ENCODE results near the gene PDIK1L.

The PDIK1L gene

GRCh38 chr1:26111530-26112406 lies at the start of gene PDIK1L:
Gene PDIK1L, plus strand, starts transcription at chr1:26111824. Its CDS starts 2,485 bp downstream, at chr1:26114309.
- DNase-seq (ENCODE audit: low read depth in 3 of 3): peak; percentile 87 to 93 (median 92)

DNA sequence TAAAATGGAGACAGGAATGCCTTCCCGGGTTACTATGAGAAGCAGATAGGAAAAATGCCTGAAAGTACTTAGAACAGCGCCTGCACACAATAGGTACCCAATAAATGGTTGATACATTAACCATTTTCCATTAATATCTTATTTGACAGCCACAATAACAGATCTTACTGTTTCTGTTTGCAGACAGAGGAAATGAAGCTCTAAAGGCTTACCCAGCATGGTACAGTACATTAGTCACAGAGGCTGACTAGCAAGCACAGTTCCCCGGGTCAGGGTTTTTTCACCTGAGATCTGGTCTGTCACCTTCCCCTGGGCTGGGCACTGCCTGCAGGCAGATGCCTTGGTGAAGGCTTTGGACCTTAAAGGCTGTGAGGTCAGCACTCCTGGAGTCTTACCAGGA lies 47.1 kb upstream of the PDIK1L start:
- no peak for DNase-seq (ENCODE audit: low read depth in 3 of 3)

DNA sequence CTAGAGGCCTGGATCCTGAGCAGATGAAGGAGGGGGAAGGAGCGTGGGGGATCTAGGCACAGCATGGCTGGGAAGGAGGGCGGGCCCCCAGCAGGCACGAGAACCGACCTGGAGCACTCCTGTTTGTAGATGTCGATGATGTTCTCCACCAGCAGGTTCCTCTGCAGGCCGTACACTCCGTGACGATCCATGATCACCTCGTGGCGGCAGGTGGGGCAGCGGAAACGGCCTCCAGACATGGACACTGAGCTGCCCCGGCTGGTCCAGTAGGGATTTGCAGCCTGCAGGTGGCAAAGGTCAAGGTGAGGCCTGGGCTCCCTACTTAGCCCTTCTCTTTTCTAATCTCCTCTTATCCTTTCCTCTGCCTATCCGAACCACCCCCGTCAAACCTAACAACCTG lies 45.5 kb upstream of the PDIK1L start:
- DNase-seq (ENCODE audit: low read depth in 3 of 3): no peak

GRCh38 chr1:26066857-26067256 lies 44.8 kb upstream of the PDIK1L start:
- no peak for DNase-seq (ENCODE audit: low read depth in 3 of 3)

DNA sequence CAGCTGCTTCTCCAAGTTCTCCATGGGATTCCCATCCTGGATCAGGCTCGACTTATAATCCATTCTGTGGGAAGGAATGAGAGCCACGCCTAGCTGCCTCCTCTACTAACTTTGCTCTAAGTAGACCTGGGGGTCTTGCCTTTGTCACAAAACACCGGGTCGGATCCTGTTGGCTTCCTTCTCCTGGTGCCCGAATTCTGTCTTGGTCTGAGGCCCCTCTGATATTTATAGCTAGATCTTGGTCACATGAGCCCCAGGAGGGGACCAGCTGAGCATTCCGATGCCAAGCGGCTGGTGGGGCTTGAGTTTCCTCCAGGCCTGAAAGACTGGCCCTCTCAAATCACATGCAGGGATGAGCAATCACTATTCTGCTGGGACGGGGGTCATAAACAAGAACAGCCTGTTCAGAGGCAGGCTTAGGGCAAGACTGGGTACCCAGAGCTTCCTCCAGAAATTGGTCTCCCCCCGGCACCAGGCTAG lies 44.2 kb upstream of the PDIK1L start, which contains the start of gene TRIM63:
Gene TRIM63, minus strand, starts transcription at position 199 of the 480 bp plus-strand sequence. Its CDS starts 136 bp downstream, at position 63.
- no peak for DNase-seq (ENCODE audit: low read depth in 3 of 3)

- DNase-seq (ENCODE audit: low read depth in 3 of 3): no peak
Observed at GRCh38 chr1:26069941-26070295, 41.7 kb upstream of the PDIK1L start.

DNA sequence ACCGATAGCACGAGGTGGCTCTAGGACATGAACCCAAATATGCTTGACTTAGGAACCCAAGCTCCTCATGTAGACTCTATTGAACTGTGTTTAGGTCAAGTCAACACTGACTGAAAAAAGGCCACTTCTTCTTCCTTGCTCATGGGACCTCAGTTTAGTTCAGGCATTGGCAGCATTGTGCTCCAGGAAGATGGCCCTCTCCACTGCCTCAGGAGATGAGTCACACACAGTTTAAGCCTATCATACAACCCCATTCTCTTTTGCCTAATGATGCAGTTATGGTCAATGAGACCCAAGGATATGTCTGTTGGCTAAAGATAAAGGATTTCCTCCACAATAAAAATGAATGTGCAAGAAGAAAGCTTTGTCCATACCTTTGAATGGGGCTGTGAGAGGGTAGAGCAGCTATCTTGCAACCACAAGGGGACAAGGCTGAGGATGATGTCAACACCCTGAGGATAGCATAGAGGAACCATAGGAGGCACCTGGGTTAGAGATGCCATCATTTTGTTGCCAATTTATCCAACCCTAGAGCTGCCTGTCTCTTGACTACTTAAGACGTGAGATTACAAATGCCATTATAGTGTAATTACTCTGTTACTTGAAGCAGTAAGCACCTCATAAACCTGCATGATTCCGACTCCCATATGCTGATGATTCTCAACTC lies 41.2 kb upstream of the PDIK1L start:
- DNase-seq (ENCODE audit: low read depth in 3 of 3): no peak

- no peak for DNase-seq (ENCODE audit: low read depth in 3 of 3)
Observed at GRCh38 chr1:26070963-26071342, 40.7 kb upstream of the PDIK1L start.

GRCh38 chr1:26072305-26072704 lies 39.3 kb upstream of the PDIK1L start:
- no peak for DNase-seq (ENCODE audit: low read depth in 3 of 3)

- DNase-seq (ENCODE audit: low read depth in 3 of 3): no peak
Observed at GRCh38 chr1:26075421-26076144, 36.0 kb upstream of the PDIK1L start.

GRCh38 chr1:26077524-26077923 lies 34.1 kb upstream of the PDIK1L start:
- DNase-seq (ENCODE audit: low read depth in 3 of 3): no peak

- no peak for DNase-seq (ENCODE audit: low read depth in 3 of 3)
Observed at GRCh38 chr1:26078286-26079177, 33.1 kb upstream of the PDIK1L start.

DNA sequence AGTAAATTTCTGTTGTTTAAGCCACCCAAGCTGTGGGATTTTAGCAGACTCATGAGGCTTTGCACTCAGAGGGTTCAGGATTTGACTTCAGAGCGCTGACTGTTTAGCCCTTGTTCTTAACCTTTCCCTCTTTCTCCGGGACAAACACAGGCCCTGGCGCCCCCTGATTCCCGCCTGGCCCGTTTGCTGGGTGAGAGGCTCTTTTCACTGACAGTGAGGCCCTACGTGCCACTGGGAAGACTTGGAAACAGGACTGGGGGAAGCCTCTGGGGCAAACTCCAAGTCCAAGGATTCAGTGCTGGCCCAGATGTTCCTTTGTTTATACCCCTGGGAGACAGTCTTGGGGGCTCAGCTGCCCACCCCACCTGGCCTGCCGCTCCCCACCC lies 32.5 kb upstream of the PDIK1L start:
- no peak for DNase-seq (ENCODE audit: low read depth in 3 of 3)

DNA sequence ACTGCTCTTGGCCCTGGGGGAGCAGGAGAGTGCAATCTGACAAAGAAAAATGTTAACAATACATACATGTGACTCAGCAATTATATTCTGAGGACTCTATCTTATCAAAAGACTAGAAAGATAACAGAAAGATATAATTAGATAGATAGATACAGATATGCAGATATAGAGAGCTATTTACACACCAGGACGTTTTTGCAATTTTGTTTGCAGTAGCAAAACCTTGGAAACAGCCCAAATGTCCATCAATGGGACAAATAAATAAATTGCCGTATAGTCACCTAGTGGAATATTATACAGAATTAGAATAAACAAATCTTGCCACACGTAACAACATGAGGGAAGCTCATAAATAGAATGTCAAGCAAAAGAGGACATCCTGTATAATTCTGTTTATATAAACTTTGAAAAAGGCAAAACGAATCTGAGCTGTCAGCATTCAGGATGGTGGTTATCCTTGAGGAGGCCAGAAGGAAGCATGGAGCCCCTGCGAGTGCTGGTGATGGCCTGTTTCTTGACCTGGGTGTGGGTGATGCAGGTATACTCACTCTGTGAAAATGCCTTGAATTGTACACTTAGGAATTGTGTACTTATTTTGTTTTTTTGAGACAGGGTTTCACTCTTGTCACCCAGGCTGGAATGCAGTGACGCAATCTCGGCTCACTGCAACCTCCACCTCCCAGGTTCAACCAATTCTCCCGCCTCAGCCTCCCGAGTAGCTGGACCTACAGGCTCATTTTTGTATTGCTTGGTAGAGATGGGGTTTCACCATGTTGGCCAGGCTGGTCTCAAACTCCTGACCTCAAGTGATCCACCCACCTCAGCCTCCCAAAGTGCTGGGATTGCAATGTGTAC lies 31.4 kb upstream of the PDIK1L start:
- DNase-seq (ENCODE audit: low read depth in 3 of 3): no peak

GRCh38 chr1:26081267-26082019 lies 30.2 kb upstream of the PDIK1L start:
- no peak for DNase-seq (ENCODE audit: low read depth in 3 of 3)

- DNase-seq (ENCODE audit: low read depth in 3 of 3): no peak
Observed at GRCh38 chr1:26082020-26082350, 29.6 kb upstream of the PDIK1L start.

GRCh38 chr1:26083208-26083607 lies 28.4 kb upstream of the PDIK1L start:
- DNase-seq (ENCODE audit: low read depth in 3 of 3): no peak

- no peak for DNase-seq (ENCODE audit: low read depth in 3 of 3)
Observed at GRCh38 chr1:26084091-26084561, 27.5 kb upstream of the PDIK1L start.

GRCh38 chr1:26084844-26085243 lies 26.8 kb upstream of the PDIK1L start:
- no peak for DNase-seq (ENCODE audit: low read depth in 3 of 3)

DNA sequence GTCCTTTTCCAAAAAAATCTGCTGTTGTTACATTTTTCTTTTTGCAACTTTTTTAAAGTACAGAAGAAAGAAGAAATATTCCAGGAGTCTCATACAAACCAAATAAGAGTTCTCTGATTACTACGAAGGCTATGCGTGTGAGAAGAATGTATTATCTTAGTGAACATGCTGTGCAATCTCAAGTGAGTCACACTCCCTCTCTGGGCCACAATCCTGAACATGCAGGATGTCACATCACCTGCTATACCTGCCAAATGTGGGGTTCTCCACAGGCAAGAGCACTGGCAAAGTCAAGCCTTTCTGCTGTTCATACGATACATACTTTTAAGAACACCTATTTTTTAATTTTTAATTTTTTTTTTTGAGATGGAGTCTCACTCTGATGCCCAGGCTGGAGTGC lies 22.5 kb upstream of the PDIK1L start:
- no peak for DNase-seq (ENCODE audit: low read depth in 3 of 3)

Data from stimulated activated CD4-positive, alpha-beta T cell treated with anti-CD3 and anti-CD28 coated beads, TNF-alpha, amount 100 ng/mL, for 24 hours (primary cell).